IMR-90 (cell line): ENCODE data around the gene MRPL54. TPM values are rescaled to one million over a fixed set of nuclear protein-coding genes. Genes with fewer than 3 reads are reported as not detected.

Experiments used
- ATAC-seq: fragments of 200-7000 bp; cut with Tn5 transposase; 2 replicates; pipeline ENCODE4 v1.9.1; 2020; ENCODE audit warnings: low read depth, mild to moderate bottlenecking, moderate library complexity
- BruUV-seq: library from RNA; stranded (reverse); fragments of 400-500 nt; replicated peaks from 2 replicates; lab custom pipeline; 2021; lab: Mats Ljungman, UMichigan
- CTCF ChIA-PET: fragments of 300-600 bp; formaldehyde crosslinking; extraction: SDS; loops from one replicate; lab custom pipeline; 2021; ENCODE audit warnings: antibody characterized with exemption; lab: Yijun Ruan, JAX
- POLR2A ChIA-PET: fragments of 300-600 bp; sonication (Branson Sonifier 250); formaldehyde crosslinking; loops from one replicate; lab custom pipeline; 2022; ENCODE audit warnings: antibody characterized with exemption; ENCODE audit not compliant: unreplicated experiment; lab: Charles Lee
- DNase-seq: peaks from one replicate; pipeline ENCODE4 v3.0.0; 2013
- H2AFZ ChIP-seq: replicated peaks from 2 replicates; pipeline ENCODE3; 2013; ENCODE audit warnings: low read length, mild to moderate bottlenecking; ENCODE audit not compliant: poor library complexity
- H2AK5ac ChIP-seq: 2 replicates; pipeline ENCODE4 v1.6.1; 2013; ENCODE audit warnings: low read depth, low read length, inconsistent platforms
- H2AK9ac ChIP-seq: replicated peaks from 2 replicates; pipeline ENCODE3; 2013; ENCODE audit warnings: mild to moderate bottlenecking, low read depth, low read length, moderate library complexity; ENCODE audit not compliant: poor library complexity
- H2BK120ac ChIP-seq: 2 replicates; pipeline ENCODE4 v1.6.1; 2013; ENCODE audit warnings: low read depth, low read length, inconsistent platforms
- H2BK15ac ChIP-seq: 3 replicates; pipeline ENCODE4 v1.6.1; 2013; ENCODE audit warnings: low read depth, low read length, inconsistent platforms
- H2BK20ac ChIP-seq: 2 replicates; pipeline ENCODE4 v1.6.1; 2013; ENCODE audit warnings: low read depth, mild to moderate bottlenecking, inconsistent platforms, low read length, moderate library complexity
- H2BK5ac ChIP-seq: 2 replicates; pipeline ENCODE4 v1.6.1; 2013; ENCODE audit warnings: mild to moderate bottlenecking, low read depth, low read length, inconsistent platforms; ENCODE audit not compliant: poor library complexity, severe bottlenecking
- H3K14ac ChIP-seq: replicated peaks from 2 replicates; pipeline ENCODE4 v1.6.1; 2013; ENCODE audit warnings: low read depth, low read length, inconsistent platforms
- H3K18ac ChIP-seq: 2 replicates; pipeline ENCODE4 v1.6.1; 2013; ENCODE audit warnings: low read depth, low read length, control low read depth
- H3K23ac ChIP-seq: 2 replicates; pipeline ENCODE4 v1.6.1; 2013; ENCODE audit warnings: low read depth, low read length, inconsistent platforms
- H3K27ac ChIP-seq: 2 replicates; pipeline ENCODE4 v1.5.1; 2013; ENCODE audit warnings: mild to moderate bottlenecking, control low read depth, low read length; ENCODE audit not compliant: insufficient read depth
- H3K27me3 ChIP-seq: 2 replicates; pipeline ENCODE4 v1.6.1; 2013; ENCODE audit warnings: low read length; ENCODE audit not compliant: control insufficient read depth, insufficient read depth
- H3K36me3 ChIP-seq: 2 replicates; pipeline ENCODE4 v1.6.1; 2013; ENCODE audit warnings: low read length, mixed read lengths; ENCODE audit not compliant: control insufficient read depth, insufficient read depth
- H3K4ac ChIP-seq: 2 replicates; pipeline ENCODE4 v1.6.1; 2013; ENCODE audit warnings: low read depth, low read length, inconsistent platforms
- H3K4me1 ChIP-seq: 2 replicates; pipeline ENCODE4 v1.6.1; 2013; ENCODE audit warnings: low read length, mixed read lengths; ENCODE audit not compliant: control insufficient read depth, insufficient read depth
- H3K4me2 ChIP-seq: 2 replicates; pipeline ENCODE4 v1.6.1; 2013; ENCODE audit warnings: low read depth, mild to moderate bottlenecking, control low read depth, low read length, moderate library complexity
- H3K4me3 ChIP-seq: 2 replicates; pipeline ENCODE4 v1.5.1; 2013; ENCODE audit warnings: low read depth, mild to moderate bottlenecking, control low read depth, low read length, moderate library complexity; ENCODE audit not compliant: insufficient read depth
- H3K56ac ChIP-seq: 2 replicates; pipeline ENCODE4 v1.6.1; 2013; ENCODE audit warnings: low read length, inconsistent platforms; ENCODE audit not compliant: insufficient read depth; ENCODE audit errors: extremely low read depth
- H3K79me1 ChIP-seq, 2 experiments: 2 replicates each; pipeline ENCODE4 v1.6.1; 2013; ENCODE audit warnings: low read length in 2 of 2, inconsistent platforms in 1 of 2, low read depth in 1 of 2
- H3K9ac ChIP-seq: 2 replicates; pipeline ENCODE4 v1.6.1; 2013; ENCODE audit warnings: low read depth, low read length, control low read depth
- H3K9me1 ChIP-seq: 2 replicates; pipeline ENCODE4 v1.6.1; 2013; ENCODE audit warnings: low read length, inconsistent platforms; ENCODE audit not compliant: insufficient read depth
- H3K9me3 ChIP-seq: 2 replicates; pipeline ENCODE4 v1.6.1; 2013; ENCODE audit warnings: low read length; ENCODE audit not compliant: control insufficient read depth, insufficient read depth
- H4K20me1 ChIP-seq: 2 replicates; pipeline ENCODE4 v1.6.1; 2013; ENCODE audit warnings: low read length, inconsistent platforms; ENCODE audit not compliant: insufficient read depth
- H4K5ac ChIP-seq: 2 replicates; pipeline ENCODE4 v1.6.1; 2013; ENCODE audit warnings: mild to moderate bottlenecking, low read depth, low read length, control low read depth
- H4K8ac ChIP-seq, 2 experiments: 2 replicates each; pipeline ENCODE4 v1.6.1; 2013; ENCODE audit warnings: low read depth in 2 of 2, low read length in 2 of 2, control low read depth in 1 of 2, inconsistent platforms in 1 of 2
- H4K91ac ChIP-seq: 2 replicates; pipeline ENCODE4 v1.6.1; 2013; ENCODE audit warnings: low read depth, low read length, inconsistent platforms; ENCODE audit not compliant: insufficient read depth
- BHLHE40 ChIP-seq: fragments of 150-350 bp; IDR thresholded peaks from 2 replicates; pipeline ENCODE4 v1.6.1; 2016; ENCODE audit warnings: mild to moderate bottlenecking, low read depth, low read length
- CEBPB ChIP-seq: IDR thresholded peaks from 2 replicates; pipeline ENCODE4 v1.6.1; 2012; ENCODE audit warnings: low read depth, low read length, improper control_type of control experiment
- CHD1 ChIP-seq: IDR thresholded peaks from 2 replicates; pipeline ENCODE4 v1.6.1; 2012; ENCODE audit warnings: low read depth, low read length, improper control_type of control experiment
- FOS ChIP-seq: fragments of 150-350 bp; IDR thresholded peaks from 2 replicates; pipeline ENCODE4 v1.6.1; 2016; ENCODE audit warnings: low read depth, low read length
- MAZ ChIP-seq: IDR thresholded peaks from 2 replicates; pipeline ENCODE4 v1.6.1; 2012; ENCODE audit warnings: low read depth, mild to moderate bottlenecking, low read length, improper control_type of control experiment, moderate library complexity, borderline replicate concordance
- MXI1 ChIP-seq: IDR thresholded peaks from 2 replicates; pipeline ENCODE4 v1.6.1; 2012; ENCODE audit warnings: low read depth, mild to moderate bottlenecking, low read length, moderate library complexity, borderline replicate concordance
- RFX5 ChIP-seq: IDR thresholded peaks from 2 replicates; pipeline ENCODE4 v1.8.0; 2012; ENCODE audit warnings: low read depth, mild to moderate bottlenecking, low read length, moderate library complexity
- WGBS, 2 experiments: methylation state at CpG; one replicate each; pipeline versions ENCODE4 v1.1.5 to v1.1.7; 2013; ENCODE audit warnings: missing lambda C conversion rate in 2 of 2; ENCODE audit not compliant: insufficient read length in 1 of 2; ENCODE audit errors: extremely low coverage in 2 of 2; 5-methylcytosine and 5-hydroxymethylcytosine counted together
- dilution Hi-C: fragments of 300-500 bp; cut with HindIII; formaldehyde crosslinking; loops from one replicate; pipeline ENCODE4 v1.14.3; 2018; ENCODE audit warnings: low sequenced_read_pairs; ENCODE audit not compliant: unreplicated experiment
- in situ Hi-C: fragments of 300-500 bp; cut with MboI; formaldehyde crosslinking; loops from 3 replicates; pipeline ENCODE4 v1.14.3; 2019; ENCODE audit warnings: low sequenced_read_pairs, inconsistent platforms, mixed read lengths
- intact Hi-C: fragments of 100-400 bp; cut with micrococcal nuclease; formaldehyde crosslinking; loops from 2 replicates; pipeline ENCODE4 v1.10.0; 2022
- polyA plus RNA-seq, 3 experiments: library from polyadenylated mRNA; depleted of rRNA; stranded (reverse); fragments of >200 nt; gene quantifications; 2 replicates each; pipeline ENCODE4 v1.2.3, GENCODE V29; 2012; ENCODE audit warnings: low replicate concordance in 1 of 3
- total RNA-seq: library from RNA; depleted of rRNA; stranded (reverse); fragments of >200 nt; gene quantifications from 2 replicates; pipeline ENCODE4 v1.2.3, GENCODE V29; 2012
- TF ChIP-seq, protein P1 (sequence below): conservative IDR thresholded peaks from 2 replicates; pipeline ENCODE4 v1.5.1; 2012; ENCODE audit warnings: mild to moderate bottlenecking, low read depth, low read length, improper control_type of control experiment

The MRPL54 gene
- total and polyA plus RNA-seq, 2 of the 4 experiments (the other 2 are of a cell fraction) = 55.9 to 75.7 TPM

DNA sequence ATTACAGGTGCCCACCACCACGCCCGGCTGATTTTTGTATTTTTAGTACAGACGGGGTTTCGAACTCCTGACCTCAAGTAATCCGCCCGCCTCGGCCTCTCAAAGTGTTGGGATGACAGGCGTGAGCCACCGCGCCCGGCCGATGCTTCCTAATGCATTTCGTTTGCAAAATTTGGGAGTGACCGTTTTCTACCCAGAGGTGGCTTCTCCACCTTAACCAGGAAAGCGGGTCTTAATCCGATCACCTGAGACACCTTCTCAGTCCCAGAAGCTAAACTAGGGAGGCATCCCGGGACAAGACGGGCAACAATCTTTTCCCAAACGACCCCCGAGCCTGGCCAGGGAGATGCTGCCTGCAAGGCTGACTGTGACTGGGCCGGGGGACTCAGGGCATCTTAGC, 38.5 kb downstream of the MRPL54 start:
- Histone ChIP-seq H2AK9ac (no peak overlapping the region), H3K9ac (no peak overlapping the region), H2BK5ac (no peak overlapping the region), H3K36me3 (no peaks in the 10 kb centered on the region), H3K18ac (no peak overlapping the region), H2BK20ac (no peak overlapping the region), H3K79me1 (no peaks in the 10 kb centered on the region), H2BK120ac (no peak overlapping the region), H3K9me3 (peaks cover 8% of the 10 kb centered on the region), H3K23ac (no peak overlapping the region), H3K4me1 (no peaks in the 10 kb centered on the region), H3K56ac (no peak overlapping the region), H3K27me3 (peaks cover 35% of the 10 kb centered on the region), H2AFZ (peak overlapping the region; percentile 84), H3K4ac (no peak overlapping the region), H4K5ac (no peak overlapping the region), H4K91ac (no peak overlapping the region), H4K20me1 (no peaks in the 10 kb centered on the region), H3K14ac (no peak overlapping the region), H3K27ac (no peak overlapping the region), H2AK5ac (no peak overlapping the region), H3K4me2 (no peak overlapping the region), H3K4me3 (no peak overlapping the region), H2BK15ac (no peak overlapping the region), H3K9me1 (no peaks in the 10 kb centered on the region), H4K8ac (no peak overlapping the region)
- DNase-seq (no peak), ATAC-seq (no peak)
- dilution Hi-C loops = no loop called here
- intact Hi-C loops = no loop called here
- ChIA-PET CTCF (no interaction called here), POLR2A (no interaction called here)
- in situ Hi-C loops = no loop called here
- WGBS, 2 experiments = 23% methylated on average over 18 of the region's 21 CpGs; no CpG with 5 or more reads in 1 of the 2 experiments
- no TSS peak for BruUV-seq
- no peak for TF ChIP-seq CHD1
- no peak for TF ChIP-seq MXI1
- TF ChIP-seq FOS = no peak
- no peak for TF ChIP-seq MAZ
- no peak for TF ChIP-seq BHLHE40
- no peak for TF ChIP-seq RFX5
- TF ChIP-seq, protein P1, sequence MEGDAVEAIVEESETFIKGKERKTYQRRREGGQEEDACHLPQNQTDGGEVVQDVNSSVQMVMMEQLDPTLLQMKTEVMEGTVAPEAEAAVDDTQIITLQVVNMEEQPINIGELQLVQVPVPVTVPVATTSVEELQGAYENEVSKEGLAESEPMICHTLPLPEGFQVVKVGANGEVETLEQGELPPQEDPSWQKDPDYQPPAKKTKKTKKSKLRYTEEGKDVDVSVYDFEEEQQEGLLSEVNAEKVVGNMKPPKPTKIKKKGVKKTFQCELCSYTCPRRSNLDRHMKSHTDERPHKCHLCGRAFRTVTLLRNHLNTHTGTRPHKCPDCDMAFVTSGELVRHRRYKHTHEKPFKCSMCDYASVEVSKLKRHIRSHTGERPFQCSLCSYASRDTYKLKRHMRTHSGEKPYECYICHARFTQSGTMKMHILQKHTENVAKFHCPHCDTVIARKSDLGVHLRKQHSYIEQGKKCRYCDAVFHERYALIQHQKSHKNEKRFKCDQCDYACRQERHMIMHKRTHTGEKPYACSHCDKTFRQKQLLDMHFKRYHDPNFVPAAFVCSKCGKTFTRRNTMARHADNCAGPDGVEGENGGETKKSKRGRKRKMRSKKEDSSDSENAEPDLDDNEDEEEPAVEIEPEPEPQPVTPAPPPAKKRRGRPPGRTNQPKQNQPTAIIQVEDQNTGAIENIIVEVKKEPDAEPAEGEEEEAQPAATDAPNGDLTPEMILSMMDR = no peak
- no peak for TF ChIP-seq CEBPB
